ENCODE measurements around the gene SLC30A9. TPM values are rescaled to one million over a fixed set of nuclear protein-coding genes. Genes with fewer than 3 reads are reported as not detected.

Gene SLC30A9
- polyA plus RNA-seq, 1 donor (not counting 4 experiments of a cell fraction or from before 2014, with no cell fraction given) = 53.0 TPM

DNA sequence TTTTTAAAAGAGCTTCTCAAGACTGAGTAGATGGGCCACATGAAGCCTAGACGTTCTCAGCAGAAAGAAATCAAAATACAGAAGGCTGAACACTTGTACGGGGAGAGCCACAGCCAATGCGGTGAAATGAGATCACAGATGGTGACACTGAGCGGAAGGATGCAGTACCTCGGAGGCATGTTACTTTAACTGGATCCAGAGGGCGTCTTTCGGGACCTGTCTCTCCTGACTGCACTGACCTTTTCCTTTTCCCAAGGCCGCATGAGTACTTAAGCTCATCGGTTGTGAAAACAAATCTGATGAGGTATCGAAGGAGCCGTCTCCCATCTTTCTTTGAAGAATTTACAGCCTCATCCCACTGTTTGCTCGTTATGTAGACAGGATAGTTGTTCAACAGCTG, 129.6 kb downstream of the SLC30A9 start:
- H3K36me3 ChIP-seq (ENCODE audit: control insufficient read depth in 2 of 2, extremely low read depth in 1 of 2, insufficient read depth in 2 of 2, low read length in 2 of 2) = no peaks in the 10 kb centered on the region
- no peak overlapping the region for H3K9ac ChIP-seq (ENCODE audit: control insufficient read depth, extremely low read depth, insufficient read depth, low read length)
- H3K4me3 ChIP-seq (ENCODE audit: control insufficient read depth in 2 of 3, extremely low read depth in 1 of 3, insufficient read depth in 2 of 3, low read depth in 1 of 3, low read length in 3 of 3) = no peak overlapping the region
- H3K79me2 ChIP-seq (ENCODE audit: control insufficient read depth, insufficient read depth, low read length) = no peaks in the 10 kb centered on the region
- no peak overlapping the region for H3K27ac ChIP-seq (ENCODE audit: control insufficient read depth, insufficient read depth, low read length)
- no peaks in the 10 kb centered on the region for H3K4me1 ChIP-seq (ENCODE audit: control insufficient read depth, extremely low read depth, insufficient read depth, low read length)
- H2AFZ ChIP-seq (ENCODE audit: control insufficient read depth, low read length) = no peak overlapping the region
- H3K9me1 ChIP-seq (ENCODE audit: control insufficient read depth, extremely low read depth, insufficient read depth, low read length) = no peaks in the 10 kb centered on the region
- no peak for DNase-seq (ENCODE audit: low read depth, low spot score)
- H3K4me2 ChIP-seq (ENCODE audit: control insufficient read depth, extremely low read depth, insufficient read depth, low read depth, low read length) = no peak overlapping the region
- no peak for FAIRE-seq
- peaks cover 4% of the 10 kb centered on the region for H3K27me3 ChIP-seq (ENCODE audit: control insufficient read depth, extremely low read depth, insufficient read depth, low read length)
- no peaks in the 10 kb centered on the region for H3K9me3 ChIP-seq (ENCODE audit: control insufficient read depth, low read depth, low read length)
- no peaks in the 10 kb centered on the region for H4K20me1 ChIP-seq (ENCODE audit: control insufficient read depth, extremely low read depth, insufficient read depth, low read length)
- dilution Hi-C loops (cut with MboI; ENCODE audit: extremely low pct_ligation_motif_present, low sequenced_read_pairs) = no loop called here
- TF ChIP-seq, protein P1, sequence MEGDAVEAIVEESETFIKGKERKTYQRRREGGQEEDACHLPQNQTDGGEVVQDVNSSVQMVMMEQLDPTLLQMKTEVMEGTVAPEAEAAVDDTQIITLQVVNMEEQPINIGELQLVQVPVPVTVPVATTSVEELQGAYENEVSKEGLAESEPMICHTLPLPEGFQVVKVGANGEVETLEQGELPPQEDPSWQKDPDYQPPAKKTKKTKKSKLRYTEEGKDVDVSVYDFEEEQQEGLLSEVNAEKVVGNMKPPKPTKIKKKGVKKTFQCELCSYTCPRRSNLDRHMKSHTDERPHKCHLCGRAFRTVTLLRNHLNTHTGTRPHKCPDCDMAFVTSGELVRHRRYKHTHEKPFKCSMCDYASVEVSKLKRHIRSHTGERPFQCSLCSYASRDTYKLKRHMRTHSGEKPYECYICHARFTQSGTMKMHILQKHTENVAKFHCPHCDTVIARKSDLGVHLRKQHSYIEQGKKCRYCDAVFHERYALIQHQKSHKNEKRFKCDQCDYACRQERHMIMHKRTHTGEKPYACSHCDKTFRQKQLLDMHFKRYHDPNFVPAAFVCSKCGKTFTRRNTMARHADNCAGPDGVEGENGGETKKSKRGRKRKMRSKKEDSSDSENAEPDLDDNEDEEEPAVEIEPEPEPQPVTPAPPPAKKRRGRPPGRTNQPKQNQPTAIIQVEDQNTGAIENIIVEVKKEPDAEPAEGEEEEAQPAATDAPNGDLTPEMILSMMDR (optimal IDR thresholded peaks at IDR 0.05 in 1 of 3, IDR thresholded peaks at IDR 0.05 in 1 of 3, conservative IDR thresholded peaks at IDR 0.05 in 1 of 3; ENCODE audit: extremely low read depth in 1 of 3, insufficient read depth in 2 of 3, low read length in 3 of 3) = no peak
- TF ChIP-seq EZH2 (IDR thresholded peaks at IDR 0.05; ENCODE audit: low read length) = no peak

DNA sequence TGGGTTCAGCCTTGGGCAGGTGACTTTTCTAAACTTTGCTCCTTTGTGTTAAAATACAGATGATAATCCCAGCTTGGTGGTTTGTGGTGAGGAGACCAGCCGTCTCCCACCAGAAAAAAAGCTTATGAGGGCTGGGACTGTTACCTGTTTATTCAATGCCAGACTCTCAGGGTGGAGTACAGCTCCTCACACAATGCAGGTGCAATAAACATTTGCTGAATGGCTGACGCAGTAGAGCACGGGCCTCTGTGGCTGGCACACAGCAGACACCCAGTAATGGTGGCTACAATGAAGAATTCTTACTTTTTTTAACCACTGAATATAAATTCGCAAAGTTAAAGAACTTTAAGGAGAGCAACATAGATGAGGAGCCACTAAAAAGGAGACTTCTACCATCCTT, 131.9 kb downstream of the SLC30A9 start:
- Histone ChIP-seq H3K79me2 (ENCODE audit: control insufficient read depth, insufficient read depth, low read length) (no peaks in the 10 kb centered on the region), H3K4me1 (ENCODE audit: control insufficient read depth, extremely low read depth, insufficient read depth, low read length) (no peaks in the 10 kb centered on the region), H3K9ac (ENCODE audit: control insufficient read depth, extremely low read depth, insufficient read depth, low read length) (no peak overlapping the region), H4K20me1 (ENCODE audit: control insufficient read depth, extremely low read depth, insufficient read depth, low read length) (no peaks in the 10 kb centered on the region), H3K9me3 (ENCODE audit: control insufficient read depth, low read depth, low read length) (no peaks in the 10 kb centered on the region), H3K27me3 (ENCODE audit: control insufficient read depth, extremely low read depth, insufficient read depth, low read length) (peaks cover 3% of the 10 kb centered on the region), H3K36me3 (ENCODE audit: control insufficient read depth in 2 of 2, extremely low read depth in 1 of 2, insufficient read depth in 2 of 2, low read length in 2 of 2) (no peaks in the 10 kb centered on the region), H3K4me2 (ENCODE audit: control insufficient read depth, extremely low read depth, insufficient read depth, low read depth, low read length) (no peak overlapping the region), H3K27ac (ENCODE audit: control insufficient read depth, insufficient read depth, low read length) (no peak overlapping the region), H3K4me3 (ENCODE audit: control insufficient read depth in 2 of 3, extremely low read depth in 1 of 3, insufficient read depth in 2 of 3, low read depth in 1 of 3, low read length in 3 of 3) (no peak overlapping the region), H2AFZ (ENCODE audit: control insufficient read depth, low read length) (no peak overlapping the region), H3K9me1 (ENCODE audit: control insufficient read depth, extremely low read depth, insufficient read depth, low read length) (no peaks in the 10 kb centered on the region)
- TF ChIP-seq EZH2 (IDR thresholded peaks at IDR 0.05; ENCODE audit: low read length) = no peak
- TF ChIP-seq, protein P1 (optimal IDR thresholded peaks at IDR 0.05 in 1 of 3, IDR thresholded peaks at IDR 0.05 in 1 of 3, conservative IDR thresholded peaks at IDR 0.05 in 1 of 3; ENCODE audit: extremely low read depth in 1 of 3, insufficient read depth in 2 of 3, low read length in 3 of 3) = no peak
- FAIRE-seq (no peak), DNase-seq (ENCODE audit: low read depth, low spot score) (no peak)
- dilution Hi-C loops (cut with MboI; ENCODE audit: extremely low pct_ligation_motif_present, low sequenced_read_pairs) = no loop called here

All from keratinocyte (primary cell).